BJ (cell line): ENCODE measurements around the gene ZNF605. TPM values are rescaled to one million over a fixed set of nuclear protein-coding genes. Genes with fewer than 3 reads are reported as not detected.
"Not testable (repeated sequence)": the region's sequence is repeated elsewhere in the genome, so short reads cannot be mapped to it uniquely, and the experiment has no call there.

Experiments used
- CTCF ChIA-PET: fragments of 350-600 bp; formaldehyde crosslinking; extraction: SDS; loops from one replicate; lab custom pipeline; 2021; ENCODE audit warnings: antibody characterized with exemption, inconsistent platforms; lab: Yijun Ruan, JAX
- POLR2A ChIA-PET: fragments of 300-600 bp; sonication (Branson Sonifier 250); formaldehyde crosslinking; extraction: SDS; loops from one replicate; lab custom pipeline; 2021; ENCODE audit warnings: antibody characterized with exemption; lab: Charles Lee
- DNase-seq: peaks from one replicate; pipeline ENCODE4 v3.0.0-alpha.2; 2011; ENCODE audit warnings: low read depth
- H3K27me3 ChIP-seq: 2 replicates; pipeline ENCODE4 v1.6.0; 2011; ENCODE audit warnings: low read length; ENCODE audit not compliant: control insufficient read depth, insufficient read depth
- H3K36me3 ChIP-seq: 2 replicates; pipeline ENCODE4 v1.5.1; 2011; ENCODE audit warnings: low read length; ENCODE audit not compliant: control insufficient read depth, insufficient read depth
- H3K4me3 ChIP-seq: 2 replicates; pipeline ENCODE4 v1.5.1; 2011; ENCODE audit warnings: low read depth, mild to moderate bottlenecking, control low read depth, low read length
- CTCF ChIP-seq: IDR thresholded peaks from 2 replicates; pipeline ENCODE4 v1.5.1; 2011; ENCODE audit warnings: low read depth, mild to moderate bottlenecking, control low read depth, inconsistent platforms, low read length, moderate library complexity; ENCODE audit not compliant: insufficient read depth
- polyA plus RNA-seq: library from polyadenylated mRNA; depleted of rRNA; stranded (reverse); fragments of >200 nt; gene quantifications from 2 replicates; pipeline ENCODE4 v1.2.3, GENCODE V29; 2011

The ZNF605 gene
- polyA plus RNA-seq, 1 experiment: 4.7 TPM

- no peak overlapping the region for H3K4me3 ChIP-seq
These were observed 18.6 kb downstream of the ZNF605 start for GRCh38 chr12:132937476-132937875.

GRCh38 chr12:132936921-132937320 is 19.2 kb downstream of the ZNF605 start:
- CTCF ChIA-PET, DNase-seq, H3K36me3 ChIP-seq, POLR2A ChIA-PET, H3K27me3 ChIP-seq, H3K4me3 ChIP-seq: not testable (repeated sequence)

More at GRCh38 chr12:132937476-132937875, 18.6 kb downstream of the ZNF605 start:
- POLR2A ChIA-PET: no interaction called here
- Histone ChIP-seq H3K27me3 (no peaks in the 10 kb centered on the region), H3K36me3 (peaks cover 14% of the 10 kb centered on the region)
- CTCF ChIA-PET: no interaction called here
- no peak for DNase-seq
- TF ChIP-seq CTCF: no peak

GRCh38 chr12:132936163-132936562 is 19.9 kb downstream of the ZNF605 start:
- CTCF ChIA-PET: no interaction called here
- no peak for TF ChIP-seq CTCF
- Histone ChIP-seq H3K27me3 (no peaks in the 10 kb centered on the region), H3K4me3 (no peak overlapping the region), H3K36me3 (peaks cover 4% of the 10 kb centered on the region)
- DNase-seq: no peak
- POLR2A ChIA-PET: no interaction called here

- no peak overlapping the region for H3K4me3 ChIP-seq
- H3K36me3 ChIP-seq: no peaks in the 10 kb centered on the region; the same call in 1 of the 2 replicates
- TF ChIP-seq CTCF: no peak
- ChIA-PET POLR2A (no interaction called here), CTCF (no interaction called here)
- no peaks in the 10 kb centered on the region for H3K27me3 ChIP-seq
- DNase-seq: no peak
These were observed 29.7 kb downstream of the ZNF605 start for GRCh38 chr12:132926415-132926833.

GRCh38 chr12:132925597-132926414 is 30.3 kb downstream of the ZNF605 start:
- Histone ChIP-seq H3K36me3 (no peaks in the 10 kb centered on the region; the same call in 1 of the 2 replicates), H3K4me3 (no peak overlapping the region), H3K27me3 (no peaks in the 10 kb centered on the region)
- no peak for TF ChIP-seq CTCF
- ChIA-PET POLR2A (no interaction called here), CTCF (interaction anchor here (0.6 kb wide), 2 partner anchors 104 to 128 kb away, joined by 3 to 5 read pairs; no protein-coding TSS in a partner anchor)
- no peak for DNase-seq

- Histone ChIP-seq H3K36me3 (no peaks in the 10 kb centered on the region), H3K4me3 (no peak overlapping the region), H3K27me3 (no peaks in the 10 kb centered on the region)
- no peak for DNase-seq
- ChIA-PET POLR2A (no interaction called here), CTCF (no interaction called here)
- no peak for TF ChIP-seq CTCF
These were observed 31.8 kb downstream of the ZNF605 start for GRCh38 chr12:132924356-132924755.
